ENCODE data around the gene STXBP2. TPM values are rescaled to one million over a fixed set of nuclear protein-coding genes. Genes with fewer than 3 reads are reported as not detected.

STXBP2 gene
- total and polyA plus RNA-seq, 9 of the 15 experiments (the other 6 are each of a cell fraction or from before 2014, with no cell fraction given), result 2.5 to 163 (median 71.3) TPM

GRCh38 chr19:7636691-7637373 lies at the start of gene STXBP2 (continued):
- TF ChIP-seq HOMEZ (CRISPR knock-in tag; IDR thresholded peaks at IDR 0.05) (no peak), PTRF (tag; IDR thresholded peaks at IDR 0.05) (no peak), ZNF644 (tag; IDR thresholded peaks at IDR 0.05; ENCODE audit: low read depth) (no peak), MGA (IDR thresholded peaks at IDR 0.05) (peak; percentile 98), RFX7 (CRISPR knock-in tag; IDR thresholded peaks at IDR 0.05) (no peak), ZNF133 (CRISPR knock-in tag; IDR thresholded peaks at IDR 0.05) (0 out of 2 replicates have a peak, but pooled peaks have one; percentile 3), HSF4 (CRISPR knock-in tag; IDR thresholded peaks at IDR 0.05; ENCODE audit: borderline replicate concordance) (no peak), SMAD1 (IDR thresholded peaks at IDR 0.05; ENCODE audit: low read depth, low read length, partially characterized antibody) (peak; percentile 17), GATAD2A (IDR thresholded peaks at IDR 0.05) (no peak), TBL1XR1 (IDR thresholded peaks at IDR 0.05; ENCODE audit: low read length in 2 of 2) (no peak), PPARD (CRISPR knock-in tag; IDR thresholded peaks at IDR 0.05) (no peak), DMBX1 (CRISPR knock-in tag; IDR thresholded peaks at IDR 0.05; ENCODE audit: borderline replicate concordance) (0 out of 2 replicates have a peak, but pooled peaks have one; percentile 42), ZNF224 (CRISPR knock-in tag; IDR thresholded peaks at IDR 0.05) (no peak), ZNF239 (CRISPR knock-in tag; IDR thresholded peaks at IDR 0.05) (no peak)
